ENCODE measurements around the gene TTC34. TPM values are rescaled to one million over a fixed set of nuclear protein-coding genes. Genes with fewer than 3 reads are reported as not detected.

Gene TTC34
- total and polyA plus RNA-seq, 2 experiments from 2014 or later: 0.05 to 0.22 TPM

GRCh38 chr1:2589431-2590232, 211.9 kb downstream of the TTC34 start:
- no peak for DNase-seq
- in situ Hi-C loops (cut with MboI): no loop called here
- Histone ChIP-seq H3K4me1 (ENCODE audit: insufficient read depth) (no peaks in the 10 kb centered on the region), H3K36me3 (ENCODE audit: low read depth) (no peaks in the 10 kb centered on the region), H2AFZ (no peak overlapping the region), H3K9me3 (ENCODE audit: low read depth) (no peaks in the 10 kb centered on the region), H3K9ac (no peak overlapping the region), H3K27me3 (replicated peaks; ENCODE audit: insufficient read depth) (no peaks in the 10 kb centered on the region), H3K79me2 (ENCODE audit: insufficient read depth) (no peaks in the 10 kb centered on the region), H3K4me3 (no peak overlapping the region), H3K4me2 (ENCODE audit: unreplicated experiment) (no peak overlapping the region), H3K27ac (no peak overlapping the region), H3F3A (ENCODE audit: insufficient read depth) (no peaks in the 10 kb centered on the region), H3K9me2 (ENCODE audit: insufficient read depth) (no peaks in the 10 kb centered on the region), H4K20me1 (ENCODE audit: insufficient read depth) (no peaks in the 10 kb centered on the region)
- WGBS, 2 experiments (ENCODE audit: low coverage in 1 of 2, low lambda C conversion rate in 2 of 2, missing lambda C conversion rate in 2 of 2): 96 to 97% methylated on average over 25 of the region's 25 CpGs
- TF ChIP-seq EZH2 (IDR thresholded peaks at IDR 0.05; ENCODE audit: insufficient read depth, poor library complexity, severe bottlenecking) (no peak), EZH2phosphoT487 (IDR thresholded peaks at IDR 0.05; ENCODE audit: insufficient read depth, low read depth) (no peak)

GRCh38 chr1:2588661-2589430, 212.6 kb downstream of the TTC34 start:
- in situ Hi-C loops (cut with MboI): no loop called here

GRCh38 chr1:2587860-2588571, 213.5 kb downstream of the TTC34 start:
- TF ChIP-seq EZH2phosphoT487 (IDR thresholded peaks at IDR 0.05; ENCODE audit: insufficient read depth, low read depth): no peak
- no peak for TF ChIP-seq EZH2 (IDR thresholded peaks at IDR 0.05; ENCODE audit: insufficient read depth, poor library complexity, severe bottlenecking)
- Histone ChIP-seq H3K27ac (no peak overlapping the region), H3K79me2 (ENCODE audit: insufficient read depth) (no peaks in the 10 kb centered on the region), H3F3A (ENCODE audit: insufficient read depth) (no peaks in the 10 kb centered on the region), H3K4me1 (ENCODE audit: insufficient read depth) (no peaks in the 10 kb centered on the region), H3K9me3 (ENCODE audit: low read depth) (no peaks in the 10 kb centered on the region), H3K27me3 (replicated peaks; ENCODE audit: insufficient read depth) (no peaks in the 10 kb centered on the region), H4K20me1 (ENCODE audit: insufficient read depth) (no peaks in the 10 kb centered on the region), H3K4me3 (no peak overlapping the region), H3K4me2 (ENCODE audit: unreplicated experiment) (no peak overlapping the region), H3K9me2 (ENCODE audit: insufficient read depth) (no peaks in the 10 kb centered on the region), H3K36me3 (ENCODE audit: low read depth) (no peaks in the 10 kb centered on the region), H2AFZ (no peak overlapping the region), H3K9ac (no peak overlapping the region)
- 83 to 84% methylated on average over 14 to 18 of the region's 19 CpGs for WGBS, 2 experiments (ENCODE audit: low coverage in 1 of 2, low lambda C conversion rate in 2 of 2, missing lambda C conversion rate in 2 of 2)
- no peak for DNase-seq
- in situ Hi-C loops (cut with MboI): no loop called here

More at GRCh38 chr1:2588661-2589430, 212.6 kb downstream of the TTC34 start:
- no peaks in the 10 kb centered on the region for H4K20me1 ChIP-seq (ENCODE audit: insufficient read depth)
- H3K4me1 ChIP-seq (ENCODE audit: insufficient read depth): no peaks in the 10 kb centered on the region
- no peaks in the 10 kb centered on the region for H3K79me2 ChIP-seq (ENCODE audit: insufficient read depth)
- no peak overlapping the region for H3K27ac ChIP-seq
- H3K36me3 ChIP-seq (ENCODE audit: low read depth): no peaks in the 10 kb centered on the region
- no peak for TF ChIP-seq EZH2 (IDR thresholded peaks at IDR 0.05; ENCODE audit: insufficient read depth, poor library complexity, severe bottlenecking)
- no peak for TF ChIP-seq EZH2phosphoT487 (IDR thresholded peaks at IDR 0.05; ENCODE audit: insufficient read depth, low read depth)
- H3K9ac ChIP-seq: no peak overlapping the region
- WGBS, 2 experiments (ENCODE audit: low coverage in 1 of 2, low lambda C conversion rate in 2 of 2, missing lambda C conversion rate in 2 of 2): 85 to 95% methylated on average over 19 to 21 of the region's 23 CpGs
- no peaks in the 10 kb centered on the region for H3K9me2 ChIP-seq (ENCODE audit: insufficient read depth)
- no peaks in the 10 kb centered on the region for H3F3A ChIP-seq (ENCODE audit: insufficient read depth)
- no peaks in the 10 kb centered on the region for H3K27me3 ChIP-seq (replicated peaks; ENCODE audit: insufficient read depth)
- H2AFZ ChIP-seq: no peak overlapping the region
- no peak overlapping the region for H3K4me3 ChIP-seq
- H3K9me3 ChIP-seq (ENCODE audit: low read depth): no peaks in the 10 kb centered on the region
- no peak overlapping the region for H3K4me2 ChIP-seq (ENCODE audit: unreplicated experiment)
- DNase-seq: no peak

All from GM23248 (cell line).